NK-92 treated with Interleukin-12 subunit alpha and Interleukin-12 subunit beta, amount 100 ng/mL, for 24 hours (cell line): ENCODE results near the gene HOXD11.

Experiments
- DNase-seq: peaks from one replicate; lab custom pipeline; 2025; lab: John Stamatoyannopoulos, UW

Gene HOXD11

DNA sequence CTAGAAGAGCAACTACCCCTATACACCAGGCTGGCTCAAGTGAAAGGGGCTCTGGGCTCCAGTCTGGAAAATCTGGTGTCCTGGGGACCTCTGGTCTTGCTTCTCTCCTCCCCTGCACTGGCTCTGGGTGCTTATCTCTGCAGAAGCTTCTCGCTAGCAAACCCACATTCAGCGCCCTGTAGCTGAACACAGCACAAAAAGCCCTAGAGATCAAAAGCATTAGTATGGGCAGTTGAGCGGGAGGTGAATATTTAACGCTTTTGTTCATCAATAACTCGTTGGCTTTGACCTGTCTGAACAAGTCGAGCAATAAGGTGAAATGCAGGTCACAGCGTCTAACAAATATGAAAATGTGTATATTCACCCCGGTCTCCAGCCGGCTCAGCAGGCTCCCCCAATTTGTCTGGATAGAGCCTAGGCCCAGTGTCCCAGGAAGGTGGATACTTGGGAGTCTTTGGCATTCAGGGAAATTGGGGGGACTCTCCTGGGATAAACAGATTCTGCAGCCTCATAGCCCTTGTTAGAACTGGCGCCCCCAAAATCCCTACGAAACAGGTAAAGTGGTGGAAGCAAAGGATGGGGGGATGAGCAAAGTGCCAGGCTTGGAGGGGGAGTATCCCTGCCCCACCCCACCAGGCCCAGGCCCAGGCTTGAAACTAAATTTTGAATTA, 41.8 kb downstream of the HOXD11 start:
- no peak for DNase-seq

- DNase-seq: no peak
Observed at GRCh38 chr2:176149481-176149938, 42.4 kb downstream of the HOXD11 start.

DNA sequence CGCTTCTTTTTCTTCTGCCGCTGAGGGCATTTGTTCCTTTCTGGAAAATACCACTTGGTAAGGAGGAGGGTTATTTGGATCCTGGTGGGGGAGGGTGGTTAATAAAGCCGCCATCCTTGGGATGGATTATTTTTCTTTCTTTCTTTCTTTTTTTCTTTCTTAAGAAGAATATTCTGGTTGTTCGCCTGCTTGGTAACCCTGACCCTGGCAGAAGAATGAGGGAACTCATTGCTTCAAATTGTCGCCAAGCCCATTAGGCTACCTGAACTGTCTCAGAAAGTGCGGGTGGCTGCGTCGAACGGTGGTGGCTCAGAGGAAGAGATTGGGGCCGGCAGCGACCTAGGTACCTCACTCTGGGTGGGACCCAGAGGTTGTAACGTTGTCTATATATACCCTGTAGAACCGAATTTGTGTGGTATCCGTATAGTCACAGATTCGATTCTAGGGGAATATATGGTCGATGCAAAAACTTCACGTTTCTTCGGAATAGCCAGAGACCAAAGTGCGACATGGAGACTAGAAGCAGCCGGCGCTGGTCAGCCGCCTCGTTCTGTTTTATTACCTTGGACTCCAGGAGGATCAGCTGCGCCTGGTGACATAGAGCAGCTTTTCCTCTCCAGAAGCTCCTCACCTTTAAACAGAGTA, 43.0 kb downstream of the HOXD11 start:
- DNase-seq: no peak

DNA sequence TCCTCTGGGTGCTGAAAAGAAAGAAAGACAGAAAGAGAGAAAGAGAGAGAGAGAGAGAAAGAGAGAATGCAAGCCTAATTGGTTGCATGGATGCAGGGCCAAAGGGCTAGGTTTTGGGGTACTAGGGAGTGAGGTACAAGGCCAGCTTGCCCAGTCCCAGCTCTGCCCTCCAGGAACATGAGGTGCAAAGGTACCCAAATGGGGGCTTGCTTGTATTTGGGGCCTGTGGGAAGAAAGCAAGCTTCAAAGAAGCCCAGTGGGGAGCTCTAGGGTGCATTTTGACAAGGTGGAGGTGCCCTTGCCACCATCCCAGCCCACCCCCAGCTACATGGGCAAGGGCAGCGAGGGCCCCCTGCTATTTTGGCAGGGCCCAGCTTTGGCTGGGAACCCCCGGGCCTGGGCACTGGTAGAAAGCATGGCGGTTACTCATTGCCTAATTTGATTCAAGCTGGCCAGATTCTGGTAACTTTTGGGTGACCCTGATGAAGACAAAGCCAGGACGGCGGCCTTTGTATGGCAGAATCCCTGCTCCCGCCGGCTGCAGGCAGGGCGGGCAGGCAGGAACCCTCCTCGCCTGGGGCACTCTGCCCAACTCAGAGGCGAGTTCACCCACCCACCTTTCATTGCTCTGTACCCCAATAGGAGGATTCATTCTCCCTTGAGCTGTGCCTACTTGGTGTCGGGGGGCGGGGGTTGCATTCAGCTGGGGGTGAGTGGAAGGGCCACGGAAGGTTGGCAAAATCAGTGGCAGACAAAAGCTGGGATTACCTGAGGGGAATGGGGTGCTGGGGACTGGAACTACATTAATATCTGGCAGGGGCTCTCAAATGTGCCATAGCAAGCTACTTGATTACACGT, 43.7 kb downstream of the HOXD11 start:
- no peak for DNase-seq

GRCh38 chr2:176151442-176152287, 44.6 kb downstream of the HOXD11 start, which contains the start of gene HOXD4:
Gene HOXD4 (plus strand): TSS chr2:176151550. CDS start chr2:176151634, 84 bp downstream.
- DNase-seq: no peak

- DNase-seq: no peak
Observed at GRCh38 chr2:176152350-176153181, 45.5 kb downstream of the HOXD11 start.

DNA sequence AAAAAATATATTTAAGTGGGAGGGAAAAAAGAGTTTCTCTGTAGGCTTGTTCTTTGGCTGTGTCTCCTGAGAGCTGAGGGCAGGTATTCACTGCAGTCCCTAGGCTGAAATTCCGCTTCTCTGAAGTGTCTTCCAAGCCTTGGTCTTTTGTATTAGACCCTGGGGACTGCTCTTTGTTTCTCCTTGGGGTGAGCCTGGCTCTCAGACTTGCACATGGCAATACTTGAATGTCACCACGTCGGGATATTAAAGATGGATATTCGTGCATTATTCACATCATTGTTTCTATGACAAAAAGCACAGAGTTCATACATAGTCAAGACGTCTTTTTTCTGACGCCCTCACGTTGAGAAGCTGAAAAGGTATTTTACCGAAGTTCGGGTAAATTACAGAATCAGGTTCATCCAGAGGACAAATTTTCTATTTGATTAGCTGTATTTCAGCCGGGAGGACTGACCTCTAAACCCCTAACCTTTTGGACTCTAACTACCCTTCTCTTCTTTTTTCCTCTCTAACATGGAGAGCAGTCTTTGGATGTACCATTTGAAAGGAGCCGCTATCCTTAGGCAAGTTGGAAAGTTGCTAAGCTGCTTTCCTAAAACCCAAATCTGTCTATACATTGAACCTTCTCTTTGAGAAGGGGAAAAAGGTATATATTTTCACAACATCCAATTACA, 47.6 kb downstream of the HOXD11 start:
- DNase-seq: no peak

GRCh38 chr2:176155356-176156044, 48.4 kb downstream of the HOXD11 start:
- DNase-seq: no peak

- no peak for DNase-seq
Observed at GRCh38 chr2:176156301-176156806, 49.3 kb downstream of the HOXD11 start.

- no peak for DNase-seq
Observed at GRCh38 chr2:176156807-176157498, 49.9 kb downstream of the HOXD11 start, which contains the start of gene HOXD3. Gene HOXD3 (plus strand): TSS chr2:176157307. CDS start chr2:176169115, 11,808 bp downstream.

- no peak for DNase-seq
Observed at GRCh38 chr2:176157499-176158185, 50.6 kb downstream of the HOXD11 start.

DNA sequence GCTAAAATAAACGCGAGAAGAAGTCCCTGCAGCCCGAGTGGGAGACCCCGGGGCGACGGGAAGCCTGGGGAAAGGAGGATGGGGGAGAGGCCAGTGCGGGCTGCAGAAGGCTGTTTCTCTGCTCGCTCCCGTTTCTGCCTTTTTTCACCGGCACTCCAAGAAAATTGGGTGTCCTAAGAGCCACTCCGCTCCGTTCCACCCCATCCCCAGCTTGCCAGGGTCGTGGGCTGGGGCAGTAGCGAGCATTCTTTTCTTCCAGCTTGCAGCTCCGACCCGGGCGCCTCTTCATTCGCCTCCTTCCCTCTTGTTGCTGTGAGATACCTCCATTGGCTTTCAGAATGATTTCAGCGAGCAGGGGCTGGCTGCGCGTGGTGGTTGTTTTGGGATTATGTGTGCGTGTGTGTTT, 51.1 kb downstream of the HOXD11 start:
- no peak for DNase-seq

- DNase-seq: no peak
Observed at GRCh38 chr2:176158855-176159662, 52.0 kb downstream of the HOXD11 start.
